HEK293 (cell line): ENCODE measurements around the gene LEMD1.

Experiments used
- CTCF ChIA-PET: fragments of 350-600 bp; formaldehyde crosslinking; extraction: SDS; loops from one replicate; lab custom pipeline; 2021; ENCODE audit warnings: antibody characterized with exemption; lab: Yijun Ruan, JAX
- POLR2A ChIA-PET: fragments of 300-600 bp; formaldehyde crosslinking; extraction: SDS; loops from one replicate; lab custom pipeline; 2020; ENCODE audit warnings: antibody characterized with exemption, inconsistent platforms; lab: Yijun Ruan, JAX
- H3K27ac ChIP-seq: fragments of 200-500 bp; sonication (Bioruptor generic); 2 replicates; pipeline ENCODE4 v1.5.1; 2014; ENCODE audit warnings: low read depth, low read length, control low read depth, inconsistent platforms; ENCODE audit errors: extremely low read depth
- H3K36me3 ChIP-seq, 2 experiments: fragments of 200-500 bp in 1 of 2; sonication (Bioruptor generic) in 1 of 2; 1 replicate in 1 of 2; 2 replicates in 1 of 2; pipeline ENCODE4 v1.5.1; 2014 to 2017; ENCODE audit warnings: inconsistent platforms in 2 of 2, low read length in 2 of 2; ENCODE audit not compliant: control insufficient read depth in 2 of 2, insufficient read depth in 1 of 2
- H3K4me1 ChIP-seq: fragments of 200-500 bp; sonication (Bioruptor generic); 2 replicates; pipeline ENCODE4 v1.5.1; 2014; ENCODE audit warnings: mild to moderate bottlenecking, low read length, inconsistent platforms; ENCODE audit not compliant: control insufficient read depth, insufficient read depth
- H3K4me3 ChIP-seq: 2 replicates; pipeline ENCODE4 v1.5.1; 2011; ENCODE audit warnings: low read depth, mild to moderate bottlenecking, control low read depth, low read length, moderate library complexity
- H3K9me3 ChIP-seq: fragments of 200-500 bp; sonication (Bioruptor generic); 2 replicates; pipeline ENCODE4 v1.5.1; 2014; ENCODE audit warnings: low read depth, low read length, inconsistent platforms; ENCODE audit not compliant: control insufficient read depth, insufficient read depth
- MZF1 ChIP-seq: fragments of 450-650 bp; formaldehyde crosslinking; IDR thresholded peaks from 2 replicates; pipeline ENCODE4 v1.5.1; 2017; ENCODE audit warnings: missing biosample characterization, missing genetic modification characterization, borderline replicate concordance
- WT1 ChIP-seq: fragments of 450-650 bp; formaldehyde crosslinking; IDR thresholded peaks from 2 replicates; pipeline ENCODE4 v1.5.1; 2016; ENCODE audit warnings: missing biosample characterization, missing genetic modification characterization
- ZBTB17 ChIP-seq: fragments of 450-650 bp; formaldehyde crosslinking; IDR thresholded peaks from 2 replicates; pipeline ENCODE4 v1.5.1; 2016; ENCODE audit warnings: missing biosample characterization, missing genetic modification characterization
- ZBTB20 ChIP-seq: fragments of 450-650 bp; formaldehyde crosslinking; IDR thresholded peaks from 2 replicates; pipeline ENCODE4 v1.5.1; 2016; ENCODE audit warnings: missing biosample characterization, missing genetic modification characterization
- ZFHX2 ChIP-seq: fragments of 450-650 bp; formaldehyde crosslinking; conservative IDR thresholded peaks from 2 replicates; pipeline ENCODE4 v1.5.1; 2016; ENCODE audit warnings: missing biosample characterization, missing genetic modification characterization
- ZFP3 ChIP-seq: fragments of 450-650 bp; formaldehyde crosslinking; IDR thresholded peaks from 2 replicates; pipeline ENCODE4 v1.5.1; 2016; ENCODE audit warnings: low read depth, missing biosample characterization, missing genetic modification characterization
- ZNF10 ChIP-seq: fragments of 450-650 bp; formaldehyde crosslinking; IDR thresholded peaks from 2 replicates; pipeline ENCODE4 v1.5.1; 2017; ENCODE audit warnings: missing biosample characterization, missing genetic modification characterization
- ZNF202 ChIP-seq: fragments of 450-650 bp; formaldehyde crosslinking; IDR thresholded peaks from 2 replicates; pipeline ENCODE4 v1.5.1; 2016; ENCODE audit warnings: missing biosample characterization, missing genetic modification characterization, borderline replicate concordance
- ZNF214 ChIP-seq: fragments of 450-650 bp; formaldehyde crosslinking; IDR thresholded peaks from 2 replicates; pipeline ENCODE4 v1.5.1; 2017; ENCODE audit warnings: missing biosample characterization, mild to moderate bottlenecking, missing genetic modification characterization, borderline replicate concordance
- ZNF221 ChIP-seq: fragments of 450-650 bp; formaldehyde crosslinking; IDR thresholded peaks from 2 replicates; pipeline ENCODE4 v1.5.1; 2017; ENCODE audit warnings: missing biosample characterization, missing genetic modification characterization, borderline replicate concordance
- ZNF560 ChIP-seq: fragments of 450-650 bp; formaldehyde crosslinking; IDR thresholded peaks from 2 replicates; pipeline ENCODE4 v1.5.1; 2017; ENCODE audit warnings: missing biosample characterization, missing genetic modification characterization, borderline replicate concordance
- ZNF610 ChIP-seq: fragments of 450-650 bp; formaldehyde crosslinking; IDR thresholded peaks from 2 replicates; pipeline ENCODE4 v1.5.1; 2016; ENCODE audit warnings: missing biosample characterization, missing genetic modification characterization, borderline replicate concordance
- ZNF664 ChIP-seq: fragments of 450-650 bp; formaldehyde crosslinking; IDR thresholded peaks from 2 replicates; pipeline ENCODE4 v1.5.1; 2016; ENCODE audit warnings: missing biosample characterization, missing genetic modification characterization
- ZNF747 ChIP-seq: fragments of 450-650 bp; formaldehyde crosslinking; IDR thresholded peaks from 2 replicates; pipeline ENCODE4 v1.5.1; 2016; ENCODE audit warnings: missing biosample characterization, missing genetic modification characterization
- ZNF792 ChIP-seq: fragments of 450-650 bp; formaldehyde crosslinking; IDR thresholded peaks from 2 replicates; pipeline ENCODE4 v1.5.1; 2016; ENCODE audit warnings: missing biosample characterization, missing genetic modification characterization
- ZXDB ChIP-seq: fragments of 450-650 bp; formaldehyde crosslinking; IDR thresholded peaks from 2 replicates; pipeline ENCODE4 v1.5.1; 2016; ENCODE audit warnings: missing biosample characterization, missing genetic modification characterization
- TF ChIP-seq, protein P1 (sequence below): fragments of 450-650 bp; formaldehyde crosslinking; IDR thresholded peaks from 2 replicates; pipeline ENCODE4 v1.5.1; 2016; ENCODE audit warnings: missing biosample characterization, missing genetic modification characterization
- TF ChIP-seq, protein P2 (sequence below): fragments of 450-650 bp; formaldehyde crosslinking; IDR thresholded peaks from 2 replicates; pipeline ENCODE4 v1.5.1; 2017; ENCODE audit warnings: missing biosample characterization, missing genetic modification characterization
- TF ChIP-seq, protein P3 (sequence below): fragments of 450-650 bp; formaldehyde crosslinking; IDR thresholded peaks from 2 replicates; pipeline ENCODE4 v1.5.1; 2016; ENCODE audit warnings: missing biosample characterization, missing genetic modification characterization, borderline replicate concordance

The LEMD1 gene

DNA sequence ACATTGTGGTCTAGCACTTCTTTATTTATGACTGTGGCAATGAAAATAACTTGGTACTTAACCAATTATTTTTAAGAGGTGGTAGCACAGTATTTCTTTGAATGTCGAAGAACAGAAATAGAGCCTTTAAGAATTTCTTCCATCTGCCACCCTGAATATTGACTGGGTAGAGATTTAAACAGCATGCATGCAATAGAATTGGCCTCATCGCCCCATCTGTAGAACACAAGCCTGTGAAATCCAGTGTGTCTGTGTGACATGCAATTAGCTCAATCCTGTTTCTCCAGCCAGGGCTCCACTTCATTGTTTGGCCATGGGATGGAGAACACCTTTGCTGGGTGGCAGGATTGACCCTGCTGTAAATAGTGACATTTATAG, 48.1 kb downstream of the LEMD1 start:
- TF ChIP-seq MZF1 (tag by site-specific recombination) (no peak), ZNF747 (tag by site-specific recombination) (no peak), ZNF214 (no peak), ZNF792 (tag by site-specific recombination) (no peak), ZNF221 (tag by site-specific recombination) (no peak), ZBTB20 (tag by site-specific recombination) (peak; percentile 10; the same call in 1 of the 2 replicates)
- TF ChIP-seq, protein P1, sequence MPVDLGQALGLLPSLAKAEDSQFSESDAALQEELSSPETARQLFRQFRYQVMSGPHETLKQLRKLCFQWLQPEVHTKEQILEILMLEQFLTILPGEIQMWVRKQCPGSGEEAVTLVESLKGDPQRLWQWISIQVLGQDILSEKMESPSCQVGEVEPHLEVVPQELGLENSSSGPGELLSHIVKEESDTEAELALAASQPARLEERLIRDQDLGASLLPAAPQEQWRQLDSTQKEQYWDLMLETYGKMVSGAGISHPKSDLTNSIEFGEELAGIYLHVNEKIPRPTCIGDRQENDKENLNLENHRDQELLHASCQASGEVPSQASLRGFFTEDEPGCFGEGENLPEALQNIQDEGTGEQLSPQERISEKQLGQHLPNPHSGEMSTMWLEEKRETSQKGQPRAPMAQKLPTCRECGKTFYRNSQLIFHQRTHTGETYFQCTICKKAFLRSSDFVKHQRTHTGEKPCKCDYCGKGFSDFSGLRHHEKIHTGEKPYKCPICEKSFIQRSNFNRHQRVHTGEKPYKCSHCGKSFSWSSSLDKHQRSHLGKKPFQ (tag by site-specific recombination): no peak
- TF ChIP-seq, protein P2, sequence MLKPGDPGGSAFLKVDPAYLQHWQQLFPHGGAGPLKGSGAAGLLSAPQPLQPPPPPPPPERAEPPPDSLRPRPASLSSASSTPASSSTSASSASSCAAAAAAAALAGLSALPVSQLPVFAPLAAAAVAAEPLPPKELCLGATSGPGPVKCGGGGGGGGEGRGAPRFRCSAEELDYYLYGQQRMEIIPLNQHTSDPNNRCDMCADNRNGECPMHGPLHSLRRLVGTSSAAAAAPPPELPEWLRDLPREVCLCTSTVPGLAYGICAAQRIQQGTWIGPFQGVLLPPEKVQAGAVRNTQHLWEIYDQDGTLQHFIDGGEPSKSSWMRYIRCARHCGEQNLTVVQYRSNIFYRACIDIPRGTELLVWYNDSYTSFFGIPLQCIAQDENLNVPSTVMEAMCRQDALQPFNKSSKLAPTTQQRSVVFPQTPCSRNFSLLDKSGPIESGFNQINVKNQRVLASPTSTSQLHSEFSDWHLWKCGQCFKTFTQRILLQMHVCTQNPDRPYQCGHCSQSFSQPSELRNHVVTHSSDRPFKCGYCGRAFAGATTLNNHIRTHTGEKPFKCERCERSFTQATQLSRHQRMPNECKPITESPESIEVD (tag by site-specific recombination): peak; percentile 66; the same call in 1 of the 2 replicates
- TF ChIP-seq, all 188 proteins: peak for 2
- H3K4me3 ChIP-seq: no peak overlapping the region
- CTCF ChIA-PET: interaction anchor here (0.6 to 2.5 kb wide), 5 partner anchors 11 to 151 kb away, joined by 3 to 10 read pairs (median 7); no protein-coding TSS in a partner anchor

DNA sequence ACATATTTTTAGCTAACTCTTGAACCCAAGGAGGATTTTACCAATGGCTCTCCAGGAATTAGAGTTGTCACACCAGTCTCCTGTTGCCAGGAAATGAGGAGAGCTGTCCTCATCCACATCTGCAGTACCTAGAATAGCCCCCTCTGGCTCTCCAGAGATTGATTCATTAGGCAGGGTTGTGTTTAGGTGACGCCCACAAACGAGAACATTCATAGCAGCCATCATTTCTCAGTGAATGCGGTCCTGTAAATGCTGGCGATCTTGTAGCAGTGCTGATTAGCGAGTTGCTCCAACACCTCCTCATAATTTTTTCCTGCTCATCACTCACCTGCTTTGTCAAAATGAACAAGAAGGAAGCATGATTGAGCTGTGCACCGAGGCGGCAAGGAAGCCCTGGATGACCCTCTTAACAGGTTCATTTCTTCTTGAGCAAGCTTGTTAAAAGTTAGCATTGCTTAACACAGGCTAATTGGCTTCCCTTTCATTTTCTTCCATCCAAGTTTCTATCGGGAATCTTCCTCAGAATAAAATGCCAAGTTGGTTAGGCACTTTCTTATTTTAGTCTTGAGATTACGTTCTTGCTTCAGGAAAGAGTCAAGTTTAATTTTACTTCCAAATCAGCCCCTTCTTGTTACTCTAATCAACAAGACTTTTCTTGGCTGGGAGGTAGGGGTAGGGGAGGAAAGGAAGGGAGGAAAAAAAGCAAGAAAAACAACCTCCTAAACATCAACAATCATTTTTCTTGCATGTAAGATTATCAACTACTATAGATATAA, 48.6 kb downstream of the LEMD1 start:
- Histone ChIP-seq H3K4me1 (peaks cover 35% of the 10 kb centered on the region), H3K4me3 (no peak overlapping the region)
- POLR2A ChIA-PET: no interaction called here
- TF ChIP-seq, protein P2 (tag by site-specific recombination): no peak; the same call in none of the 2 replicates
- TF ChIP-seq WT1 (peak; percentile 85), ZNF610 (no peak), ZNF10 (tag by site-specific recombination) (no peak), ZXDB (tag by site-specific recombination) (no peak), ZNF202 (tag by site-specific recombination) (no peak), ZFHX2 (tag by site-specific recombination) (peak; percentile 66), ZNF560 (tag by site-specific recombination) (no peak), ZNF664 (tag by site-specific recombination) (0 out of 2 replicates have a peak, but pooled peaks have one; percentile 16), ZFP3 (tag by site-specific recombination) (no peak), ZBTB17 (tag by site-specific recombination) (peak; percentile 81)
- TF ChIP-seq, protein P3, sequence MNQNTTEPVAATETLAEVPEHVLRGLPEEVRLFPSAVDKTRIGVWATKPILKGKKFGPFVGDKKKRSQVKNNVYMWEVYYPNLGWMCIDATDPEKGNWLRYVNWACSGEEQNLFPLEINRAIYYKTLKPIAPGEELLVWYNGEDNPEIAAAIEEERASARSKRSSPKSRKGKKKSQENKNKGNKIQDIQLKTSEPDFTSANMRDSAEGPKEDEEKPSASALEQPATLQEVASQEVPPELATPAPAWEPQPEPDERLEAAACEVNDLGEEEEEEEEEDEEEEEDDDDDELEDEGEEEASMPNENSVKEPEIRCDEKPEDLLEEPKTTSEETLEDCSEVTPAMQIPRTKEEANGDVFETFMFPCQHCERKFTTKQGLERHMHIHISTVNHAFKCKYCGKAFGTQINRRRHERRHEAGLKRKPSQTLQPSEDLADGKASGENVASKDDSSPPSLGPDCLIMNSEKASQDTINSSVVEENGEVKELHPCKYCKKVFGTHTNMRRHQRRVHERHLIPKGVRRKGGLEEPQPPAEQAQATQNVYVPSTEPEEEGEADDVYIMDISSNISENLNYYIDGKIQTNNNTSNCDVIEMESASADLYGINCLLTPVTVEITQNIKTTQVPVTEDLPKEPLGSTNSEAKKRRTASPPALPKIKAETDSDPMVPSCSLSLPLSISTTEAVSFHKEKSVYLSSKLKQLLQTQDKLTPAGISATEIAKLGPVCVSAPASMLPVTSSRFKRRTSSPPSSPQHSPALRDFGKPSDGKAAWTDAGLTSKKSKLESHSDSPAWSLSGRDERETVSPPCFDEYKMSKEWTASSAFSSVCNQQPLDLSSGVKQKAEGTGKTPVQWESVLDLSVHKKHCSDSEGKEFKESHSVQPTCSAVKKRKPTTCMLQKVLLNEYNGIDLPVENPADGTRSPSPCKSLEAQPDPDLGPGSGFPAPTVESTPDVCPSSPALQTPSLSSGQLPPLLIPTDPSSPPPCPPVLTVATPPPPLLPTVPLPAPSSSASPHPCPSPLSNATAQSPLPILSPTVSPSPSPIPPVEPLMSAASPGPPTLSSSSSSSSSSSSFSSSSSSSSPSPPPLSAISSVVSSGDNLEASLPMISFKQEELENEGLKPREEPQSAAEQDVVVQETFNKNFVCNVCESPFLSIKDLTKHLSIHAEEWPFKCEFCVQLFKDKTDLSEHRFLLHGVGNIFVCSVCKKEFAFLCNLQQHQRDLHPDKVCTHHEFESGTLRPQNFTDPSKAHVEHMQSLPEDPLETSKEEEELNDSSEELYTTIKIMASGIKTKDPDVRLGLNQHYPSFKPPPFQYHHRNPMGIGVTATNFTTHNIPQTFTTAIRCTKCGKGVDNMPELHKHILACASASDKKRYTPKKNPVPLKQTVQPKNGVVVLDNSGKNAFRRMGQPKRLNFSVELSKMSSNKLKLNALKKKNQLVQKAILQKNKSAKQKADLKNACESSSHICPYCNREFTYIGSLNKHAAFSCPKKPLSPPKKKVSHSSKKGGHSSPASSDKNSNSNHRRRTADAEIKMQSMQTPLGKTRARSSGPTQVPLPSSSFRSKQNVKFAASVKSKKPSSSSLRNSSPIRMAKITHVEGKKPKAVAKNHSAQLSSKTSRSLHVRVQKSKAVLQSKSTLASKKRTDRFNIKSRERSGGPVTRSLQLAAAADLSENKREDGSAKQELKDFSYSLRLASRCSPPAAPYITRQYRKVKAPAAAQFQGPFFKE (tag by site-specific recombination): no peak
- TF ChIP-seq, protein P1 (tag by site-specific recombination): no peak

More for the DNA sequence above, 48.1 kb downstream of the LEMD1 start:
- no peaks in the 10 kb centered on the region for H3K9me3 ChIP-seq
- peaks cover 35% of the 10 kb centered on the region for H3K4me1 ChIP-seq
- no peak overlapping the region; the same call in 1 of the 2 replicates for H3K27ac ChIP-seq
- POLR2A ChIA-PET: no interaction called here
- H3K36me3 ChIP-seq: no peaks in the 10 kb centered on the region

More for the DNA sequence above, 48.6 kb downstream of the LEMD1 start:
- Histone ChIP-seq H3K27ac (no peak overlapping the region; the same call in 1 of the 2 replicates), H3K9me3 (no peaks in the 10 kb centered on the region), H3K36me3 (no peaks in the 10 kb centered on the region)
- CTCF ChIA-PET: interaction anchor here (0.9 to 2.5 kb wide), 6 partner anchors 11 to 286 kb away, joined by 3 to 12 read pairs (median 8); no protein-coding TSS in a partner anchor
